ENCODE results near the gene DACH2. TPM values are rescaled to one million over a fixed set of nuclear protein-coding genes. Genes with fewer than 3 reads are reported as not detected.

DACH2 gene
- polyA plus RNA-seq, 3 donors, result not detected

GRCh38 chrX:86103061-86103460, 45.2 kb upstream of the DACH2 start:
- H3K36me3 Mint-ChIP-seq, result no peaks in the 10 kb centered on the region
- Histone ChIP-seq H3K4me2 (replicated peaks; ENCODE audit: extremely low read depth, low read length, poor library complexity, severe bottlenecking) (no peak overlapping the region), H3K4me1 (ENCODE audit: control insufficient read depth in 1 of 2, insufficient read depth in 2 of 2, low read length in 2 of 2) (no peaks in the 10 kb centered on the region), H3K4me3 (replicated peaks in 1 of 3; ENCODE audit: low read depth in 2 of 3, low read length in 3 of 3) (no peak overlapping the region), H3K9me3 (replicated peaks in 1 of 2; ENCODE audit: control insufficient read depth in 1 of 2, insufficient read depth in 1 of 2, low read length in 2 of 2) (no peaks in the 10 kb centered on the region), H3K27me3 (ENCODE audit: control insufficient read depth in 2 of 2, insufficient read depth in 2 of 2, low read length in 2 of 2) (no peaks in the 10 kb centered on the region), H2AFZ (ENCODE audit: insufficient read depth, low read depth, low read length, poor library complexity, severe bottlenecking) (no peak overlapping the region), H3K27ac (ENCODE audit: low read depth in 1 of 2, low read length in 2 of 2) (no peak overlapping the region), H3K36me3 (replicated peaks in 1 of 2; ENCODE audit: control insufficient read depth in 1 of 2, insufficient read depth in 2 of 2, low read length in 2 of 2) (no peaks in the 10 kb centered on the region), H3K9ac (ENCODE audit: insufficient read depth, low read length, poor library complexity, severe bottlenecking) (no peak overlapping the region), H3K79me2 (ENCODE audit: insufficient read depth, low read length) (no peaks in the 10 kb centered on the region), H4K20me1 (ENCODE audit: insufficient read depth, low read length) (no peaks in the 10 kb centered on the region)
- no peak for TF ChIP-seq CTCF (IDR thresholded peaks at IDR 0.05)
- no peak overlapping the region for H3K4me3 Mint-ChIP-seq
- no peaks in the 10 kb centered on the region for H3K4me1 Mint-ChIP-seq
- WGBS (ENCODE audit: insufficient coverage), result no CpG with 5 or more reads among the region's 1 CpG
- intact Hi-C loops (cut with micrococcal nuclease), result no loop called here
- H3K9me3 Mint-ChIP-seq, result peaks cover 0 to 5% (median 0%) of the 10 kb centered on the region in 7 donors
- DNase-seq, result no peak
- no peak overlapping the region for H3K27ac Mint-ChIP-seq
- H3K27me3 Mint-ChIP-seq (ENCODE audit: low read depth in 3 of 3), result peaks cover 0 to 3% (median 0%) of the 10 kb centered on the region in 3 donors

GRCh38 chrX:86104526-86104925, 43.7 kb upstream of the DACH2 start:
- no peak for DNase-seq
- WGBS (ENCODE audit: insufficient coverage), result no CpG with 5 or more reads among the region's 1 CpG
- Histone ChIP-seq H3K27me3 (ENCODE audit: control insufficient read depth in 2 of 2, insufficient read depth in 2 of 2, low read length in 2 of 2) (no peaks in the 10 kb centered on the region), H3K4me3 (replicated peaks in 1 of 3; ENCODE audit: low read depth in 2 of 3, low read length in 3 of 3) (no peak overlapping the region), H3K9ac (ENCODE audit: insufficient read depth, low read length, poor library complexity, severe bottlenecking) (no peak overlapping the region), H3K9me3 (replicated peaks in 1 of 2; ENCODE audit: control insufficient read depth in 1 of 2, insufficient read depth in 1 of 2, low read length in 2 of 2) (no peaks in the 10 kb centered on the region), H4K20me1 (ENCODE audit: insufficient read depth, low read length) (no peaks in the 10 kb centered on the region), H3K27ac (ENCODE audit: low read depth in 1 of 2, low read length in 2 of 2) (no peak overlapping the region), H3K79me2 (ENCODE audit: insufficient read depth, low read length) (no peaks in the 10 kb centered on the region), H3K4me2 (replicated peaks; ENCODE audit: extremely low read depth, low read length, poor library complexity, severe bottlenecking) (no peak overlapping the region), H2AFZ (ENCODE audit: insufficient read depth, low read depth, low read length, poor library complexity, severe bottlenecking) (no peak overlapping the region), H3K36me3 (replicated peaks in 1 of 2; ENCODE audit: control insufficient read depth in 1 of 2, insufficient read depth in 2 of 2, low read length in 2 of 2) (no peaks in the 10 kb centered on the region), H3K4me1 (ENCODE audit: control insufficient read depth in 1 of 2, insufficient read depth in 2 of 2, low read length in 2 of 2) (no peaks in the 10 kb centered on the region)
- H3K36me3 Mint-ChIP-seq, result no peaks in the 10 kb centered on the region
- no peak overlapping the region for H3K27ac Mint-ChIP-seq
- intact Hi-C loops (cut with micrococcal nuclease), result no loop called here
- no peak overlapping the region for H3K4me3 Mint-ChIP-seq
- H3K27me3 Mint-ChIP-seq (ENCODE audit: low read depth in 3 of 3), result peaks cover 0 to 3% (median 0%) of the 10 kb centered on the region in 3 donors
- no peak for TF ChIP-seq CTCF (IDR thresholded peaks at IDR 0.05)
- H3K4me1 Mint-ChIP-seq, result no peaks in the 10 kb centered on the region
- peaks cover 0 to 5% (median 1%) of the 10 kb centered on the region in 7 donors for H3K9me3 Mint-ChIP-seq

Measured in CD14-positive monocyte (primary cell).